ENCODE results near the gene HES4.
A peak's percentile ranks its signal among the peaks of the same experiment; 100 is the strongest.

The HES4 gene, protein sequence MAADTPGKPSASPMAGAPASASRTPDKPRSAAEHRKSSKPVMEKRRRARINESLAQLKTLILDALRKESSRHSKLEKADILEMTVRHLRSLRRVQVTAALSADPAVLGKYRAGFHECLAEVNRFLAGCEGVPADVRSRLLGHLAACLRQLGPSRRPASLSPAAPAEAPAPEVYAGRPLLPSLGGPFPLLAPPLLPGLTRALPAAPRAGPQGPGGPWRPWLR

DNA sequence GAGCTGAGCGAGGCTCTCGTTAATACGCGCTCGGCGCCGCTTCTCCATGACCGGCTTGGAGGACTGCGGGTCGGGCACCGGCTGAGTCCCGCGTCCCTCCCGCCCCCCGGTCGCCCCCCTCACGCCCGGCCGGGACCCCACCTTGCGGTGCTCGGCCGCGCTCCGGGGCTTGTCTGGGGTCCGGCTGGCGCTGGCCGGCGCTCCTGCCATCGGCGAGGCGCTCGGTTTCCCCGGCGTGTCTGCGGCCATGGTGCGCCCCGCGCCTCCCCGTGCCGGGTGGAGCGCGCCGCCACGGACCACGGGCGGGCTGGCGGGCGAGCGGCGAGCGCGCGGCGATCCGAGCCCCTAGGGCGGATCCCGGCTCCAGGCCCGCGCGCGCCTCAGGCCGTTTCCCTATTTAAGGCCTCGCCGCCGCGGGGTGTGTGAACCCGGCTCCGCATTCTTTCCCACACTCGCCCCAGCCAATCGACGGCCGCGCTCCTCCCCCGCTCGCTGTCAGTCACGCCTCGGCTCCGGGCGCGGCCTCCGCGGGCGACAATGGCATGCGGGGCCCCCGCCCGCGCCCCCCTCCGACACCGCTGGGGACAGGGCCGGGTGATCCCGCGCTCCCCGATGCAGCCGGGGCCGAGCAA, at the start of gene HES4:
Gene HES4 (minus strand): TSS at position 373 of the 632 bp plus-strand sequence. CDS start 124 bp downstream, at position 249.
- no peaks in the 10 kb centered on the region for H3K9me3 Mint-ChIP-seq
- peak; percentile 71 for DNase-seq
- peak within 1 kb of the TSS; percentile 74 for H3K4me3 Mint-ChIP-seq
- ATAC-seq: peak; percentile 26
- H3K36me3 Mint-ChIP-seq (ENCODE audit: low read depth): no peaks in the 10 kb centered on the region
- peaks cover 15% of the 10 kb centered on the region for H3K4me1 Mint-ChIP-seq
- H3K27me3 Mint-ChIP-seq: peaks cover 47% of the 10 kb centered on the region
- peak within 1 kb of the TSS; percentile 70 for H3K27ac Mint-ChIP-seq

DNA sequence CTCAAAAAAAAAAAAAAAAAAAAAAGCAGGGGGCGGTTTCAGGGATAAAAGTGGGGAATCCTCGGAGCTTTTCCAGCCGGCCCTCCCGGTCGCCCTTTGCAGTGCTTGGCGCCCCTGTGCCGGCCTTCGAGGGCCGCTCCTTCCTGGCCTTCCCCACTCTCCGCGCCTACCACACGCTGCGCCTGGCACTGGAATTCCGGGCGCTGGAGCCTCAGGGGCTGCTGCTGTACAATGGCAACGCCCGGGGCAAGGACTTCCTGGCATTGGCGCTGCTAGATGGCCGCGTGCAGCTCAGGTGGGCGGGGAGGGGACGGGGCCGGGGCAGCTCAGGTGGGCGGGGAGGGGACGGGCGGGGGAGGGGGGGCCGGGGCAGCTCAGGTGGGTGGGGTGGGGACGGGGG, 48.9 kb upstream of the HES4 start:
- H3K27ac Mint-ChIP-seq: no peak overlapping the region
- H3K27me3 Mint-ChIP-seq: no peaks in the 10 kb centered on the region
- no peaks in the 10 kb centered on the region for H3K9me3 Mint-ChIP-seq
- ATAC-seq (no peak), DNase-seq (no peak)
- H3K36me3 Mint-ChIP-seq (ENCODE audit: low read depth): peaks cover 8% of the 10 kb centered on the region
- H3K4me3 Mint-ChIP-seq: no peak overlapping the region
- H3K4me1 Mint-ChIP-seq: no peaks in the 10 kb centered on the region

DNA sequence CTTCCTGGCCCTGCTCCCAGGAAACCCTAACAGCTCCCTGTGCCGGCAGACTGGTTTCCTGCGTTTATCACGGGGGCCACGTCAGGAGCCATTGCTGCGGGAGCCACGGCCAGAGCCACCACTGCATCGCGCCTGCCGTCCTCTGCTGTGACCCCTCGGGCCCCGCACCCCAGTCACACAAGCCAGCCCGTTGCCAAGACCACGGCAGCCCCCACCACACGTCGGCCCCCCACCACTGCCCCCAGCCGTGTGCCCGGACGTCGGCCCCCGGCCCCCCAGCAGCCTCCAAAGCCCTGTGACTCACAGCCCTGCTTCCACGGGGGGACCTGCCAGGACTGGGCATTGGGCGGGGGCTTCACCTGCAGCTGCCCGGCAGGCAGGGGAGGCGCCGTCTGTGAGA, 48.1 kb upstream of the HES4 start:
- no peaks in the 10 kb centered on the region for H3K4me1 Mint-ChIP-seq
- peaks cover 8% of the 10 kb centered on the region for H3K36me3 Mint-ChIP-seq (ENCODE audit: low read depth)
- no peak overlapping the region for H3K4me3 Mint-ChIP-seq
- H3K27ac Mint-ChIP-seq: no peak overlapping the region
- no peaks in the 10 kb centered on the region for H3K9me3 Mint-ChIP-seq
- DNase-seq (no peak), ATAC-seq (no peak)
- H3K27me3 Mint-ChIP-seq: no peaks in the 10 kb centered on the region

DNA sequence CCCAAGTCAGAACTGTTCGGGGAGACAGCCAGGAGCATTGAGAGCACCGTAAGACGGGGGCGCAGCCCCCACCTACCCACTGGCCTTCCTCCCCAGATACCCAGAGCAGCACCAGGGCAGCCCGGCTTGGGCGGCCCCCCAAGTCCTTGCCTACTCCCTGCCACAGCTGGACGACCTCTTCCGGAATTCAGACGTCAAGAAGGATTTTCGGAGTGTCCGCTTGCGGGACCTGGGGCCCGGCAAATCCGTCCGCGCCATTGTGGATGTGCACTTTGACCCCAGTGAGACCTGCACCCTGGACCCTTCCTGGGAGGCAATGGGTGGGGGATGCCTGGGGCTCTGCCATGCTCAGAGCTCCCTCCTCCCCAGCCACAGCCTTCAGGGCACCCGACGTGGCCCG, 47.5 kb upstream of the HES4 start:
- Mint-ChIP-seq H3K27me3 (no peaks in the 10 kb centered on the region), H3K4me1 (no peaks in the 10 kb centered on the region), H3K9me3 (no peaks in the 10 kb centered on the region), H3K4me3 (no peak overlapping the region), H3K27ac (no peak overlapping the region), H3K36me3 (ENCODE audit: low read depth) (peaks cover 4% of the 10 kb centered on the region)
- no peak for ATAC-seq
- DNase-seq: no peak

DNA sequence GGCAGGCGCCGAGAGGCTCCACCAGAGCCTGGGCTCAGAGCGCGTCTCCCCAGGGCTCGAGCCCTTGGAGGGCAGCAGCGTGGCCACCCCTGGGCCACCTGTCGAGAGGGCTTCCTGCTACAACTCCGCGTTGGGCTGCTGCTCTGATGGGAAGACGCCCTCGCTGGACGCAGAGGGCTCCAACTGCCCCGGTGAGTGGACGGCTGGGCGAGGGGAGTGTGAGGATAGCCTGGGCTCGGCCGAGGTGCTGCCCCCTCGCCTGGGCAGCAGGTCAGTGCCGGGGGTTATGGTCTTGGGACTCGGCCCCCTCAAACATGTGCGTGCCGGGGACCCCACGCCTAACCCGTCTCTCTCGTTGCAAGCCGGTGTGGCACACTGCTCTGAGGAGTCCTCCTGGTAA, 46.9 kb upstream of the HES4 start:
- H3K27ac Mint-ChIP-seq: no peak overlapping the region
- no peak for ATAC-seq
- no peak for DNase-seq
- H3K4me3 Mint-ChIP-seq: no peak overlapping the region
- H3K9me3 Mint-ChIP-seq: no peaks in the 10 kb centered on the region
- no peaks in the 10 kb centered on the region for H3K4me1 Mint-ChIP-seq
- no peaks in the 10 kb centered on the region for H3K27me3 Mint-ChIP-seq
- peaks cover 4% of the 10 kb centered on the region for H3K36me3 Mint-ChIP-seq (ENCODE audit: low read depth)

DNA sequence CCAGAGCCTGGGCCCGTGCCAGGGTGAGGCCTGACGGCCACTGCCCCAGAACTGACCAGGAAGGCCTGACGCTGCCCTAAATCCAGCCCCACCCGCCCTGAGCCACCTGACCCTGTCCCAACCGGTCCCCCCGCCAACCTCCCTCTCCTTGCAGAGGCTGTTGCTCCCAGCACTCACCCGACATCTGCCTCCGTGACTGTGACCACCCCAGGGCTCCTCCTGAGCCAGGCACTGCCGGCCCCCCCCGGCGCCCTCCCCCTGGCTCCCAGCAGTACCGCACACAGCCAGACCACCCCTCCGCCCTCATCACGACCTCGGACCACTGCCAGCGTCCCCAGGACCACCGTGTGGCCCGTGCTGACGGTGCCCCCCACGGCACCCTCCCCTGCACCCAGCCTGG, 46.3 kb upstream of the HES4 start:
- no peak for DNase-seq
- Mint-ChIP-seq H3K9me3 (no peaks in the 10 kb centered on the region), H3K4me1 (no peaks in the 10 kb centered on the region), H3K4me3 (no peak overlapping the region), H3K27me3 (no peaks in the 10 kb centered on the region), H3K27ac (no peak overlapping the region), H3K36me3 (ENCODE audit: low read depth) (peaks cover 4% of the 10 kb centered on the region)
- ATAC-seq: no peak

DNA sequence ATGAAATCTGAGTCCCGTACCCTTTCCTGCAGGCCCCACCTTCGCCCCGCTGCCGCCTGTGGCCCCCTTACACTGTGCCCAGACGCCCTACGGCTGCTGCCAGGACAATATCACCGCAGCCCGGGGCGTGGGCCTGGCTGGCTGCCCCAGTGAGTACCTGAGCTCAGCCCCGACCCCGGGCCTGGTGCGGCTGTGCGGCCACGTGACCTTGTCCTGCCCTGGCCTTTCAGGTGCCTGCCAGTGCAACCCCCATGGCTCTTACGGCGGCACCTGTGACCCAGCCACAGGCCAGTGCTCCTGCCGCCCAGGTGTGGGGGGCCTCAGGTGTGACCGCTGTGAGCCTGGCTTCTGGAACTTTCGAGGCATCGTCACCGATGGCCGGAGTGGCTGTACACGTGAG, 45.2 kb upstream of the HES4 start:
- peaks cover 4% of the 10 kb centered on the region for H3K36me3 Mint-ChIP-seq (ENCODE audit: low read depth)
- no peaks in the 10 kb centered on the region for H3K27me3 Mint-ChIP-seq
- H3K9me3 Mint-ChIP-seq: no peaks in the 10 kb centered on the region
- no peak overlapping the region for H3K27ac Mint-ChIP-seq
- ATAC-seq: no peak
- peaks cover under 1% of the 10 kb centered on the region for H3K4me1 Mint-ChIP-seq
- no peak for DNase-seq
- no peak overlapping the region for H3K4me3 Mint-ChIP-seq

DNA sequence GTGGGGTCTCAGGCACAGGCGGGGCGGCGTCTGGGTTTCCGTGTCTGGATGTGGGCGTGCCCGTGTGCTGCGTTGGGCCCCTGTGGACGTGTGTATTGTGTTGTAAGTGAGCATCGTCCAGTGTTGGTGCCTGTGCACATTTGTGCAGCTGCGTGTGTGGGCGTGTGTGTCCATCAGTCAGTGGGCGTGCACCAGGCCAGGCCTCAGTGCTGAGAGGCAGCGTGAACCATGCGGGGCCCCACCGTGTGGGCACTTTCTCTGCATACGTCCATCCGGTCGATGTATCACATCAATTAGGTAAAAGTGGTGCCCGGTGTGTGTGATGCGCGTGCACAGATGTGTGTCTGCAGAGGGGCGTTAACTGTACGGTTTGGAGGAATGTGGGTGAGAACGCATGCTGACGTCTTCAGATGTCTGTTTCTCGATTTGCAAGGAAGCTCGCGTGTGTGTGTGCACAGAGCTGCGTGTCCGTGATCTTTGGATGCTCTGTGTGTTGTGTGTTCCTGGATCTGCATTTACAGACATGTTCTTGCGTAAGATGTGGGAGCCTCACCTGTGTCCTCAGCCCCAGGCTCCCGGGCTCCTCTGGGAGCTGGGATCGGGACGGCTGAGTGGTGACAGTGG, 44.7 kb upstream of the HES4 start:
- H3K27ac Mint-ChIP-seq: no peak overlapping the region
- H3K4me1 Mint-ChIP-seq: peaks cover 6% of the 10 kb centered on the region
- H3K27me3 Mint-ChIP-seq: peaks cover 3% of the 10 kb centered on the region
- H3K9me3 Mint-ChIP-seq: no peaks in the 10 kb centered on the region
- H3K36me3 Mint-ChIP-seq (ENCODE audit: low read depth): peaks cover 4% of the 10 kb centered on the region
- no peak for DNase-seq
- no peak for ATAC-seq
- H3K4me3 Mint-ChIP-seq: no peak overlapping the region

DNA sequence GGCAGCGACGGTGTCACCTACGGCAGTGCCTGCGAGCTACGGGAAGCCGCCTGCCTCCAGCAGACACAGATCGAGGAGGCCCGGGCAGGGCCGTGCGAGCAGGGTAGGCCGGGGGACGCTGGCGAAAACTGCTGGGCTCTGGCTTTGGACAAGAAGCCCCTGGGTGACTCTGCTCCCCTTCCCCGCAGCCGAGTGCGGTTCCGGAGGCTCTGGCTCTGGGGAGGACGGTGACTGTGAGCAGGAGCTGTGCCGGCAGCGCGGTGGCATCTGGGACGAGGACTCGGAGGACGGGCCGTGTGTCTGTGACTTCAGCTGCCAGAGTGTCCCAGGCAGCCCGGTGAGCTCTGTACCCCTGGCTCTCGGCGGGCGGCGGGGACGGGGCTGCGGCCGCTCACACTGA, 44.0 kb upstream of the HES4 start:
- Mint-ChIP-seq H3K27ac (no peak overlapping the region), H3K9me3 (no peaks in the 10 kb centered on the region), H3K4me3 (no peak overlapping the region), H3K4me1 (peaks cover 13% of the 10 kb centered on the region), H3K27me3 (peaks cover 5% of the 10 kb centered on the region), H3K36me3 (ENCODE audit: low read depth) (peaks cover 4% of the 10 kb centered on the region)
- DNase-seq (no peak), ATAC-seq (no peak)

DNA sequence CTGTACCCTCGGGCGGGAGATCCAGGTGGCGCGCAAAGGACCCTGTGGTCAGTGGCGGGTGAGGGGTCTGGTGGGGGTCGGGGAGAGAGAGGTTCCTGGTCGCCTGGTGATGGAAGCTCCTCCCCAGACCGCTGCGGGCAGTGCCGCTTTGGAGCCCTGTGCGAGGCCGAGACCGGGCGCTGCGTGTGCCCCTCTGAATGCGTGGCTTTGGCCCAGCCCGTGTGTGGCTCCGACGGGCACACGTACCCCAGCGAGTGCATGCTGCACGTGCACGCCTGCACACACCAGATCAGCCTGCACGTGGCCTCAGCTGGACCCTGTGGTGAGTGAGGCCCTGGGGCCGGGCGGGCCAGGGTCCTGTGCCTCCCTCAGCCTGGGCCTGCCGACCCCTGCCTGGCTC, 43.5 kb upstream of the HES4 start:
- Mint-ChIP-seq H3K4me1 (peaks cover 18% of the 10 kb centered on the region), H3K9me3 (no peaks in the 10 kb centered on the region)

DNA sequence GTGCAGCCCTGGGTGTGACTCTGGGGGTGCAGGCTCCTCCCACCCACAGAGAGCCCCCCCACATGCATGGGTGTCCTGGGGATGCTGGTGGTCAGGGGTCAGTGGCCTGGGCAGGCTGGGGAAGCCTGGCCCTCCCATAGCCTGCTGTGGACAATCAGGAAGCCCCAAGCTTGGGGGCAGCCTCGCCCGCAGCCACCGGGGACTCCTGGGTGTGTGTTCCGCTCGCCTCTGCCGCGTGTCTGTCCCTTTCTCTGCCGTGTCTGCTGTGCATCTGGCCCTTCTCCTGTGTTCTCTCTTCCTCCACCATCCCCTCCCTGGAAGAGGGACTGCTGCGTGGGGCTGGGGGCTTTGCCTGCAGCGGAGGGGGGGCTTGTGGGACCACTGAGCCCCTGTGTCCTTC, 42.9 kb upstream of the HES4 start:
- Mint-ChIP-seq H3K36me3 (ENCODE audit: low read depth) (peaks cover 4% of the 10 kb centered on the region), H3K27me3 (peaks cover 10% of the 10 kb centered on the region), H3K4me3 (no peak overlapping the region), H3K9me3 (no peaks in the 10 kb centered on the region), H3K4me1 (peaks cover 19% of the 10 kb centered on the region), H3K27ac (no peak overlapping the region)
- ATAC-seq (no peak), DNase-seq (no peak)

More for the DNA sequence above, 43.5 kb upstream of the HES4 start:
- Mint-ChIP-seq H3K36me3 (ENCODE audit: low read depth) (peaks cover 4% of the 10 kb centered on the region), H3K4me3 (no peak overlapping the region), H3K27ac (no peak overlapping the region), H3K27me3 (peaks cover 9% of the 10 kb centered on the region)
- DNase-seq: no peak
- no peak for ATAC-seq

DNA sequence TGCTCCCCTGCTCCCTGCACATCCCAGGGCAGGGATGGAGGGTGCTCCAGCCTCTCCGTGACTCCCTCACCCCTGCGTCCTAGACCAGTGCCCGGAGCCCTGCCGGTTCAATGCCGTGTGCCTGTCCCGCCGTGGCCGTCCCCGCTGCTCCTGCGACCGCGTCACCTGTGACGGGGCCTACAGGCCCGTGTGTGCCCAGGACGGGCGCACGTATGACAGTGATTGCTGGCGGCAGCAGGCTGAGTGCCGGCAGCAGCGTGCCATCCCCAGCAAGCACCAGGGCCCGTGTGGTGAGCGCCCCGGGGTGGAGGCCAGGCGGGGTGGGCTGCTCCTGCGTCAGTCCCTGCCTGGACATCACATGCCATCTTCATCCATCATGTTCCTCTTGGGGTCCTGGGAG, 42.0 kb upstream of the HES4 start:
- H3K27me3 Mint-ChIP-seq: peaks cover 10% of the 10 kb centered on the region
- H3K4me1 Mint-ChIP-seq: peaks cover 19% of the 10 kb centered on the region
- peaks cover 2% of the 10 kb centered on the region for H3K36me3 Mint-ChIP-seq (ENCODE audit: low read depth)
- no peaks in the 10 kb centered on the region for H3K9me3 Mint-ChIP-seq
- no peak overlapping the region for H3K27ac Mint-ChIP-seq
- no peak overlapping the region for H3K4me3 Mint-ChIP-seq
- DNase-seq (no peak), ATAC-seq (no peak)

DNA sequence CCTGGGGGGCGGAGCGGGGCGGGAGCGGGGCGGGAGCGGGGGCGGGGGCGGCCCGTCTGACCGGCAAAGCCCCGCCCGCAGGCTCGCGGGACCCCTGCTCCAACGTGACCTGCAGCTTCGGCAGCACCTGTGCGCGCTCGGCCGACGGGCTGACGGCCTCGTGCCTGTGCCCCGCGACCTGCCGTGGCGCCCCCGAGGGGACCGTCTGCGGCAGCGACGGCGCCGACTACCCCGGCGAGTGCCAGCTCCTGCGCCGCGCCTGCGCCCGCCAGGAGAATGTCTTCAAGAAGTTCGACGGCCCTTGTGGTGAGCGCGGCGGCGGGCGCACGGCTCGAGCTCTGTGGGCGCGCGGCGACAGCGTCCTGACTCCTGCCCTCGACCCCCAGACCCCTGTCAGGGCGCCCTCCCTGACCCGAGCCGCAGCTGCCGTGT, 41.2 kb upstream of the HES4 start:
- no peak overlapping the region for H3K27ac Mint-ChIP-seq
- ATAC-seq (no peak), DNase-seq (no peak)
- peaks cover 12% of the 10 kb centered on the region for H3K27me3 Mint-ChIP-seq
- H3K36me3 Mint-ChIP-seq (ENCODE audit: low read depth): peaks cover 2% of the 10 kb centered on the region
- H3K4me1 Mint-ChIP-seq: peaks cover 19% of the 10 kb centered on the region
- no peak overlapping the region for H3K4me3 Mint-ChIP-seq
- no peaks in the 10 kb centered on the region for H3K9me3 Mint-ChIP-seq

DNA sequence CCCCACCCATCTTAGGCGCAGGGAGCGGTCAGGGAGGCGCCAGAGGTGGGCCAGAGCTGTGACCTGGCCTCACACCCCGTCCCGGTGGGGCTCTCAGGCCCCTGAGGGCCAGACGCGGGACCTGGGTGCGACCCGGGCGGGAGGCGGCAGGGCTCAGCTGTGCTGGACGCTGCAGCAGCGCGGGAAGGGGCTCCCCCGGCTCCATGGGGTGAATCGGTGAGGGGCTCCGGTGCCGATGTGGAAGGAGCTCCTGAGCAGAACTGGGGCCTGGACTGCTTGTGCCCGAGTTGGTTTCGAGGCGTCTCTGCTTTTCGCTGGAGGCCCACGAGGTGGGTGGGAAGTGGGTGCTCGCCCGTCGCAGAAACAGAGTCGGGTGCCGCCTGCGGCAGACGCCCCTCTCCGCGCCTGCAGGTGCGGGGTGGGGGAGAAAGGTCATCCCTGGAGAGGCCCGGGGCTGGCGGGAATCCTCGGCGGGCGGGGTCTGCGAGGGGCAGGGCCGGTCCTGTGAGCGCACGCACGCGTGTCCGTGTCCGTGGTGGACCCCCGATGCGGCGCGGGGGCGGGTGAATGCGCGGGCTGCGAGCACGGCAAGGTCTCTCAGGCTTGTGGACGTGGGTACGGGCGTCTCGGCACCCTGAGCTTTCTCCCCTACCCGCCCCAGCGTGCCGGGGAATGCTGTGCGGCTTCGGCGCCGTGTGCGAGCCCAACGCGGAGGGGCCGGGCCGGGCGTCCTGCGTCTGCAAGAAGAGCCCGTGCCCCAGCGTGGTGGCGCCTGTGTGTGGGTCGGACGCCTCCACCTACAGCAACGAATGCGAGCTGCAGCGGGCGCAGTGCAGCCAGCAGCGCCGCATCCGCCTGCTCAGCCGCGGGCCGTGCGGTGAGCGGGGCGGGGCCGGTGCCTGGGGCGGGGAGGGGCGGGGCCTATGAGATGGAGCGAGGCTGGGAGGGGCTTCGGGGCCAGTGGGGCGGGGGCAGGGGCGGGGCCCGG, 40.4 kb upstream of the HES4 start:
- peak overlapping the region; percentile 50 for H3K4me3 Mint-ChIP-seq
- H3K9me3 Mint-ChIP-seq: no peaks in the 10 kb centered on the region
- peaks cover 15% of the 10 kb centered on the region for H3K27me3 Mint-ChIP-seq
- peak; percentile 66 for ATAC-seq
- peaks cover 19% of the 10 kb centered on the region for H3K4me1 Mint-ChIP-seq
- peaks cover 2% of the 10 kb centered on the region for H3K36me3 Mint-ChIP-seq (ENCODE audit: low read depth)
- H3K27ac Mint-ChIP-seq: no peak overlapping the region
- peak; percentile 77 for DNase-seq
